NCI-H82 treated with DMSO at 0.1 percent for 48 hours (cell line): Measurements from ENCODE around the gene MTHFD1L.
"Not testable (repeated sequence)": the region's sequence is repeated elsewhere in the genome, so short reads cannot be mapped to it uniquely, and the experiment has no call there.

Experiments
- DNase-seq: peaks from one replicate; lab custom pipeline; 2025; ENCODE audit not compliant: unreplicated experiment; lab: John Stamatoyannopoulos, UW

MTHFD1L gene

DNA sequence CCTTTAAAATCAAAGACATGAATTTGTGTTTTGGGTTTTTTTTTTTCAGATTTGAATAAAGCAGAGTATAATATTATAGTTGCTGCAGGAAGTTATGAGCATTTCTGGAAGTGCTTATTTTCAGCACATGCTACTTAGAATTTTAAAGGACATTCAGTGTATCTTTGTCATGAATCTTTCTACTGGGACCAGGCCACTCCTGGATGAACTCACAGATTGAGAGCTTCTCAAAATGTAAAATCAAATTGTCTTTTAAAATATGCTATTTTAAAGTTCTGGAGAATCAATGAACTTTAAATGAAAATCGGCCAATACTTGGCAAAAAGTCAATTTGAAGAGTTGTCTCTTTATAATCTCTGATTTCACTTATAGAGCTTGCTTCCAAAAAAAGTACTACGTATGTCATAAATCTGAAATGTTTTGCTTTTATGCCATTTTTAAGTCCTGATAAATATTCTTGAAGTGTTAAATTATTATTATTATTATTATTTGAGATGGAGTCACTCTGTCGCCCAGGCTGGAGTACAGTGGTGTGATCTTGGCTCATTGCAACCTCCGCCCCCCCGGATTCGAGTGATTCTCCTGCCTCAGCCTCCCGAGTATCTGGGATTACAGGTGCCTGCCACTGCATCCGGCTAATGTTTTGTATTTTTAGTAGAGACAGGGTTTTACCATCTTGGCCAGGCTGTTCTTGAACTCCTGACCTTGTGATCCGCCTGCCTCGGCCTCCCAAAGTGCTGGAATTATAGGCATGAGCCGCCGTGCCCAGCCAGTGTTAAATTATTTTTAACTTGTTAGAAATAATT, 198.5 kb downstream of the MTHFD1L start:
- DNase-seq: no peak

DNA sequence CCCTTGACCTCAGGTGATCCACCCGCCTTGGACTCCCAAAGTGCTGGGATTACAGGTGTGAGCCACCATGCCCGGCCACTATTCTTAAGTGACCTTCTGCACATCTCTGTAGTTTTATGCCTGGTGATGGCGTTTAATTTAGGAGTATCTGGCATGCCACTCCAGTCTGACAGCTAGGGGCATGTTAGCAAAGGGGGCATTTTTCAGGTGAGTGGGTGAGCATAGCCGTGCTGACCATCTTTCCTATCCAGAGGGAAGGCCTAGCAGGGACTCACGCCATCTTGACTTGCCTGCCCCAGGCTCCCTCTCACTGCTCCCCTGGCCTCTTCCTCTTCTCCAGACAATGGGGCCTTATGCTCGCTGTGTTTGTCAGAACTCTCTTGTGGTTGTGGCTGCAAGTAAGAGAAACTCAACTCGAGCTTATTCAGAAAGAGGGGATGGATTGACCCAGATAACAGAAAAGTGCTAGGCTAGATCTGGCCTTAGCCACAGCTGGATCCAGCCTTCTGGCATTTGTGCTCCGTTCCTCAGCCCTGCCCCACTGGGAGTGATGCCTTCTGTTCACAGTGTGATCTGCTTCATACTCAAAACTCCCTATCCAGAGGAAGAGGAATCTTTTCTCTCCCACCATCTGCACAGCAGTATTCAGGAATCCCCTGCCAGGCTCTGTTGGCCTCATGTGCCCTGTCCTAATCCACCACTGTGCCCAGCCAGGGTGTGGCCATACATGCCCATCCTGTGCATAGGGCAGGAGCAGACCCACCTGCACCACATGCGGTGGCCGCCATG, 199.7 kb downstream of the MTHFD1L start:
- no peak for DNase-seq

DNA sequence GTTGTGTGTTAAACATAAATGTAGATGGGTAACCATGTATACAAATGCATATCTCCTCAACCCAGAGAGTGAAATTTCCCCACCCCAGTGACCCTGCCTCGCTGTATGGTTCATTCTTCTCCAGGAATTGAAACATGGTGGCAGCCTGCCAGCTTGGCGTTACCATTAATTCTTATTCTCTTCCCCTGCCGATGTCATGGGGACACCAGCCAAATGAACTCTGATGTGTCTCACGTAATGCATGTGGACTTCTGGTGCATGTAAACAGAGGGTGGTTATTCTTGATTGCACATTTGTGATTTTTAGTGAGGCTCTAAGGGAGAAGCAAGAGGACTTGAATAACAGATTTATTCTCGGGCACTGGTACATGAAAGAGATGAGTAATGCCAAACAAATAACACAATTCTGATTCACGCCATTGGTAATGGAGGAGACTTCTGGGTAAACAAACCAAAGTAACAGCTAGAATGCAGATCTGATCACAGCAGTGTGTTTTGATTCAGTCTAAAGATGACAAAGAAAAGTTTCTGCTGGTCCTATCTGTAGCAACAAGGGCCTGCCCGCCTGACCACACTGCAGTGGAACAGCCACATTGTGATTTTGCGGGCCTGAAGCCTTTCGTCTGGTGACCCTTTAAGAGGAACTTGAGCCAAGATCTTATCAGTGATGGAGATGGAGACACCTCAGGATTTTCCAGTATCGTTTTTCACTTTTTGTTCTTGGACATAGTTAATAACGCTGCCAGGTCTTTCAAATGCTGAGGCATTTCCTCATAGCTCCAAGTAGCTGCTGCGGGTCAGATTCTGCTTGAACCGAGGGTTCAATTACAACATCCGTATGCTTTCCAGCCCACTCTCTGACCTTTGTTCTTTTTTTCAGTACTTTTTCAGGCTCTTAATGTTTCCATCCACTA, 202.4 kb downstream of the MTHFD1L start:
- no peak for DNase-seq

DNA sequence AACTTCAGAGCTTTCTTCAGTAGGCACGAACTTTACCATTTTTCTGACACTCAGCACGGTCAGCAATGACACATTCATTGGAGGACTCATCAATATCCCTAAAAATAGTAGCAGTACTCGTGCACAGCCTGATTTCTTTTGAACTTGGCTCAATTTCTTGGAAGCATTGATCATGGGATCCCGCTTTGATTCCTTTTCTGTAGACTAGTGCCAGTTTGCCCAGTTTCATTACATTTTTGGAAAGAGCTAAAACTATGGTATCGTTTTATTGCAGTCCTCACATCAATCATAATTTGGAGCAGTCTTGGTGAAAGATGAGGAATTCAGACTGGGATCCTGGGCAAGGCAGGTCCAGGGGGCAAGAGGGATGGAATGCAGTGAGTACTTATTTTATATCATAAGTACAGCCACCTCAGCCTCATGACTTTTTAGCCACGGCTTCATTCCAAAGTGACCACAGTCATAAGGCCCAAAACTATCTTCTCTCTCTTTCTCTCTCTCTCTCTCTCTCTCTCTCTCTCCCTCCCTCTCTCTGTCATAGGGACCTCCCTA, 203.3 kb downstream of the MTHFD1L start:
- DNase-seq: no peak

DNA sequence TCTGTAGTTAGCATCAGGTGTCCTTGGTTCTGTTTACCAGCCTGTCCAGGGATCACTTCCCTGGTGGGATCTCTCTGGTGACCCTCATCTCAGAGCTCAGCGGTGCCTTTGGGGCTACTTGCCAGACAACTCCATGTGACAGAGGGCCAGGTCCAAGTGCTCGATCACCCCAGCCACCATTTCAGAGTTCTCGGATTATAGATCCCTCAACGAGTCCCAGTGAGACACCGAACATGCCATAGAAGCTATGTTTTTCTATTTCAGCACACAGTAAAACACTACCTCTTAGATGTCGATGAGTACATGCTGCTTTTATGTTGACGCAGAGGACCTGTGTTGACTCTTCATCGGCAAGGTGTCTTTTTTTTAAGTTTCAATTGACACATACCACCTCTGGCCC, 204.1 kb downstream of the MTHFD1L start:
- no peak for DNase-seq

DNA sequence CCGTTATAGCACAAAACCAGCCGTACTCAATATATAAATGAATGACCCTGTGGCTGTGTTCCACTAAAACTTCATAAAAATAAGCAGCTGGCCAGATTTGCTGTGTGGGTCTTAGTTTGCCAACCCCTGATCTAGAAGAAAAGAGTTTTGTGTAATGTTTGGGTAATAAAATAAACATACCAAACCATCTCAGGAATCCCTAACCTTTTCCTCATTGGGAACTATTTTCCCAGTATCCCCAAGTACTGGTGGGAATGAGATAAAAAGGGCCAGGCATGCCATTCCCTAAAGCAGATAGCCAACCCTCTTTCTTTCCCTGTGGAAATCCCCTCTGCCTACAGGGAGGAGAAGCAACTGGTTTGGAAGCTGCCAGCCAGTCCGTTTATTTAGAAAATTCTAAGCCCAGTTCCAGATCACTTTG, 205.1 kb downstream of the MTHFD1L start:
- DNase-seq: no peak

DNA sequence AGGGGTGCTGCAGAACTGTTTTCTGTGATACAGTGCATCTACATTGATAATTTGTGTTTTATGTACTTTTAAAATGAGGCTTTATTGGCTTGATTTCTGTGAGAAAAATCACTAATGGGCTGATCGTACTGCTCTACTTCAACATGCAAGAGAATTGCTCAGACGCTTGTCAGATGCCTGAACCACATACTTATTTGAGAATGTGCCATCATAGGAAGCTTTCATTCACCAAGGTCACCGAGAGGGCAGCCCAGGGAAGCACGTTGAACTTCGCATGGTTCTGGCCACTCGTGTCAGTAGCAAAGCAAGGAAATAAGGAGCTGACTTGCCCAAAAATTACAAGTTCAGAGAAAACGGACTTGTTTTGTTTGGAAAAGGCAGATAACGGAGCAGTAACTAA, 205.8 kb downstream of the MTHFD1L start:
- DNase-seq: no peak

DNA sequence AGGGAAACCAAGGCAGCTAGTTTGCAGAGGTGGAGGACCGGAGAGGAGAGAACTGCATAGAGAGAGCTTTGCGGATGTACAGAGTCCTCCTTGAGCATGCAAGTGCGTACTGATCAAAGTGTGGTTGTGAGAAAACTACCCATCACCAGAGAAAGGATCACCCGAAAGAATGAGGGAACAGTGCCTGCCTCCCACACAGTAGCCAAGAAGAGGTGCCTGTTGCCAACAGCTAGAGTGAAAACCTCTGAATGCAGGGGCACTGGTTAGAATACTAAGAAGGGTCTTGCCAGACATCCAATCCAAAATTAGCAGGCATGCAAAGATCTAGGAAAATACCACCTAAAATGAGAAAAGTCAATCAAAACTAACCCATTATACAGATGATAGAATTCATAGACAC, 207.6 kb downstream of the MTHFD1L start:
- no peak for DNase-seq

DNA sequence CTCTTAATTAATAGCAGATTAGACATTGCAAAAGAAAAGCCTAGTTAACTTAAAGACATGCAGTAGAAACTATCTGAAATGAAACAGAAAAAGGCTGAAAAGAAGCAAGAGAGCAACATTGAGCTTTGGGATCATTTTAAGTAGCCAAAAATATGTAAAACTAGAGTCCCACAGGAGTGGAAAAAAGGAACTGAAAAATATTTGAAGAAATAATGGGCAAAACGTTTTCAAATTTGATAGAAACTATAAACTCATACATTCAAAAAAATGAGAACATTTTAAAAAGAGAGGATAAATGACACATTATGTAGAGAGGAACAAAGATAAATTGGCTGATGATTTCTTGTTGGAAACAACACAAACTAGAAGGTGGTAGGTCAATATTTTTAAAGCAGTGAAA, 208.2 kb downstream of the MTHFD1L start:
- no peak for DNase-seq

DNA sequence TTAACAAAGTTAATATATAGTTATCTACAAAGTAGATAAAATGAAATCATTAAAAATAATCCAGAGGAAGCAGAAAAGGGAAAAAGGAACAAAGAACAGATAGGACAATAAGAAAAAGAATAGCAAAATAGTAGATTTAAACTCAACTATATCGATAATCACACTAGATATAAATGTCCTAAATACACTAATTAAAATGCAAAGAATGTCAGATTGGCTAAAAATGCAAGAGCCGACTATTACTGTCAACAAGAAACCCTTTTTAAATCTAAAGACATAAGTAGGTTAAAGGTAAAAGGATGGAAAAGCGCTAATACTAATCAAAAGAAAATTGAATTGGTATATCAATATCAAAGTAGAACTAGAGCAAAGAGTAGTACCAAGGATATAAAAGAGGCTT, 209.5 kb downstream of the MTHFD1L start:
- DNase-seq: no peak

DNA sequence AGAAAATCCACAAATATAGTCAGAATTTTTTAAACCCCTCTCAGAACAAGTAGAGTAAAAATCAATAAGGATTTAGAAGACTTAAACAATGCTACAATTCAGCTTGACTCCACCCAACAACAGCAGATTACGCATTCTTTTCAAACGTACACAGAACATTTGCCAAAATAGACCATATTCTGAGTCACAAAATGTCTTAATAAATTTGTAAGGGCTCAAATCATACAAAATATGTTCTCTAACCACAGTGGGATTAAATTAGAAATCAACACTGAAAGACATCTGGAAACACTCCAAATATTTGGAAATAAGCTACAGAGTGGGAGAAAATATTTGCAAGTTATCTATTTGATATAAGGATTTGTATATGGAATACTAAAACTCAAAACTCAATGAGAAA, 210.0 kb downstream of the MTHFD1L start:
- DNase-seq: no peak

DNA sequence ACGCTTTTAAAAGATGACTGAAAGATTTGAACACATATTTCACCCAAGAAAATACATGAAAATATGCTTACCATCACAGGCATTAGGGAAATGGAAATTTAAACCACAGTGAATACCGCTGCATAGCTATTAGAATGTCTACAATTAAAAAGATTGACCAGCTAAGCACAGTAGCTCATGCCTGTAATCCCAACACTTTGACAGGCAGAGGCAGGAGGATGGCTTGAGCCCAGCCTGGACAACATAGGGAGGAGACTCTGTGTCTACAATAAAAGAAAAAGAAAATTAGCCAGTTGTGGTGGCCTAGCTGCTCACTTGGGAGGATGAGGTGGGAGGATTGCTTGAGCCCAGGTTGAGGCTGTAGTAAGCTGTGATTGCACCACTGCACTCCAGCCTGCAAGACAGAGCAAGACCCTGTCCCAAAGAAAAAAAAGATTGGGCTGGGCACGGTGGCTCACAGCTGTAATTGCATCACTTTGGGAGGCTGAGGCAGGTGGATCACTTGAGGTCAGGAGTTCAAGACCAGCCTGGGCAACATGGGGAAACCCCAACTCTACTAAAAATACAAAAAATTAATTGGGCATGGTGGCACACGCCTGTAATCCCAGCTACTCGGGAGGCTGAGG, 210.5 kb downstream of the MTHFD1L start:
- no peak for DNase-seq

DNA sequence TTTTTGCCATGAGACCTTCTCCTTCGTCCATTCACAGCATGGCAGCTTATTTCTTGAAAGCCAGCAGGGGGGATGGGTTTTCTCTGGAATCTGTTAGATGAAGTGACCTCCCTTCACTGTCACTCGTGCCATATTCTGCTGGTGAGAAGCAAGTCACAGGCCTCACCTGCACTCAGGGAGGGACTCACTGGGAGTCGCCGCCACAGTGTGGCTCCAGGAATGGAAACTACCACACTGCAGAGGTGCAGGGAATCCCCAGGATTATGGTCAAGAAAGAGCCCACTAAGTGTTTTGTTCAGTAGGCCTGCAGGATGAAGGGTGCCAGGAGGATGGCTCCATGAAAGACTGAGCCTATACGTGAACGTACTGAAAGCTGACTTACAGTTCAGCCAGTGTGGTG, 213.2 kb downstream of the MTHFD1L start:
- no peak for DNase-seq

DNA sequence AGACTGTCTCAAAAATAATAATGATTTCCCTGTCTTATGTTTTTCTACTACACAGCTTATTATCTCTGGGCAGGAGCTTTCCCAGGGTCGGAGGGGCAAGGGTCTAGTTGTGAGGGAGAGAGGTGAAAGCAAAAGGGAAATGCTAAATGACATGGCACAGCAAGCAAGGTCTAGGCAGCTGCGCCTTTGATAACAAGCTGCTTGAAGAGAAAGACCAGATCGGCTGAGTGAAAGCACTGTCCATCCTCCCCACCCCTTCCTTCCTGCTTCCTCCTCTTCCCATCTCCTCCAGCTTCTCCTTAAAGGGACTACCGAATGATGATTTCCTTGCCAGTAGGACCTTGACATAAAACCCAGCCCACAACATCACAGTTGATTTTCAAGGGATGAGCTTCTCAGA, 216.2 kb downstream of the MTHFD1L start:
- no peak for DNase-seq

DNA sequence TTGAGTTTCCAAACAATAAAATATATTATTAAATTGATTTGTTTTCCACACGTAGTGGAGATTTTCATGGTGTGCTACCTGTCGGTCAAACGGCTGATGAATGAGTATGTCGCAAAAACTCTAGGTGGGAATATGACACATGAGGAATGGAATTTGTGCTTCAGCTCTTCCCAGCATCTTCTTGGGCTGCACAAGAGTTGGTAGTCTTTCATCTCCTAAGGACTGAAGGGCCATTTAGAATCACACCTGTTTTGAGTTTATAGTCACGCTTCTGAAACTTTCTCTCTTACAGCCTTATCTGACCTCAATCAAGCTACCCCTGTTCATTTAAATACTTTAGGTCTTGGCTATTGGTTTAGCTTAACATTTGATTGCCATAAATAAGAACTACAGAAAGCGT, 216.6 kb downstream of the MTHFD1L start:
- DNase-seq: no peak

DNA sequence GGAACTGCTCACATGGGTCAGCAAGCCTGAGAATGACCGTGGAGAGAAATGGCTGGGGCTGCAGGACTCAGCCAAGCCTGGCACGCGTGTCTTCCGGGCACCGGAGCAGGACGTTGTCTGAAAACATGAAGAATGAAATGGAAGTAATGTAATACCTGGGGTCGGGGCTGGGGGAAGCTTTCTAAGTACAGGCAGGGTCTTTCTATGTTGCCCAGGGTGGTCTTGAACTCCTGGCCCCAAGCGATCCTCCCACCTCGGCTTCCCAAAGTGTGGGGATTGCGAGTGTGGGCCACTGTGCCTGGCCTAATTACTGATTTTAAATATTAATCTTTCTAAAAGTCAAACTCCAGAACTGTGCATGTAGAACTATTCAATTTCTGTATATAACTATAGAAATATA, 218.8 kb downstream of the MTHFD1L start:
- DNase-seq: no peak

DNA sequence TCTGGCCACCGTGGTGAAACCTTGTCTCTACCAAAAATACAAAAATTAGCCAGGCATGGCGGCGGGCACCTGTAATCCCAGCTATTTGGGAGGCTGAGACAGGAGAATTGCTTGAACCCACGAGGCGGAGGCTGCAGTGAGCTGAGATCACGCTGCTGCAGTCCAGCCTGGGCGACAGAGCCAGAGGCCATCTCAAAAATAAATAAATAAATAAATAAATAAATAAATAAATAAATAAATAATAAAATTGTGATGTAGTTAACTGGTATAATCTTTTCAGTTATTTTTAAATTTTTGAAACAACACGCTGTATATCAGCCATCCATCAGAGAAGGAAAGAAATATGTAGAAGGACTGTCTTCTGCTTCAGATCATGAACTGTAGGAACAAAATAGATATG, 221.6 kb downstream of the MTHFD1L start:
- not testable (repeated sequence) for DNase-seq

DNA sequence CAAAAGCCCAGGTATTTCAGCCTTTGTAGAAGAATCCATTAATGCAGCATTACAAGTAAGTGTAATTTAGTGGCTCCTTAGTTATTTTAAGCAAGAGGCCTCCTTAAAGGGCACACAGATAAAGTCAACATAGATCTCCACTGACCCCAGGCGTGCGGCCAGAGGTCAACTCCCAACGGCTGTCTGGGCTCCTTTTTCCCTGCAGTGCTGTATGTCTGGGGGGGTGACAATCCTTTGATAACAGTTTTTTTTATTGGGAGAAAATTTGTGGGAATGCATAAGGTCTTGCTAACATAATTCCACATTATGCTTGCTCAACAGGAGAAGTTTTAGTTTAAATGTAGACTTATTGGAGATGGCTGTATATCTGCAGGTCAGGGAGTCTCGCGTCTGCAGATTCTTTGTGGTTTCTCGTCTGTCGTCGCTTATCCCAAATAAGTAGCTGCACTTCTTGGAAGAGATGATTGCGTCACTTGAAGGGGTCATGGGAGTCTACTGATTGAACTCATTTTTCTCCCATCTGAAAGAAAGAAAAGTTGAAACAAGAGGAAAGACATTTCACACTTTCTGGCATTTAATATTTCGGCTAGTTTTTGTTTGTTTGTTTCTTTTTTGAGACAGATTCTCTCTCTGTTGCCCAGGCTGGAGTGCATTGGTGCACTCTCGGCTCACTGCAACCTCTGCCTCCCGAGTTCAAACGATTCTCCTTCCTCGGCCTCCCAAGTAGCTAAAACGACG, 222.5 kb downstream of the MTHFD1L start:
- DNase-seq: no peak

DNA sequence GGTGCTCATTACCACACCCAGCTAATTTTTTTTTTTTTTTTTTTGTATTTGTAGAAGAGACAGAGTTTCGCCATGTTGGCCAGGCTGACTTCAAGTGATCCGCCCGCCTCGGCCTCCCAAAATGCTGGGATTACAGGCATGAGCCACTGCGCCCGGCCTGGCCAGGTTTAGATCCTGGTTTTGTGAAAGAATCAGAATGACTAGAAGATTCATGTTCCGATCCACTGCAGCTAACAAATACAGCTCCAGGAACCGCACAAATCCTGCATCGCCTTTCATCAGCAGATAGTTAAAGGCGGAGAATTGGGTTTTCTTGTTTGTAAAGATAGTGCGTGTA, 223.1 kb downstream of the MTHFD1L start:
- no peak for DNase-seq

DNA sequence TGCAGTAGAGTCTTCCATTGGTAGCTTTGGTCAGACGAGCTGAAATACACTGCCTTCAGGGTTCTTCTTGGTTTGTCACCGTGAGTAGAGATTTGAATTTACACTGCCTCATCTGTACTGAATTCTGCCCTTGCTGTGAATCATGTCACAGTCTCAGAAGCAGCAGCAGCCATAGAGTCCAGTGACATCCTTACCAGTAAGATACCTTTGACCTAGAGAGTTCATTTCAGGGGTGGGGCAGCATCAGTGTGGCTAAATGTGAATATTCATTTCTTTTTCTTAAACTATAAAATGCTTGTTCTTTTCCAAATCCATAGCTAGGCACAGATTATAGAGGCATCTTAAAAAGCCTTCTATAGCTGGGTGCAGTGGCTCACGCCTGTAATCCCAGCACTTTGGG, 223.5 kb downstream of the MTHFD1L start:
- DNase-seq: no peak
